AG09309 (cell line): Measurements from ENCODE around the gene TRIM67.

ENCODE experiments used
- DNase-seq: peaks from one replicate; pipeline ENCODE4 v3.0.0-alpha.2; 2010; ENCODE audit warnings: low read depth
- H3K4me3 ChIP-seq: 2 replicates; pipeline ENCODE4 v1.5.1; 2011; ENCODE audit warnings: mild to moderate bottlenecking, low read depth, low read length, moderate library complexity; ENCODE audit not compliant: control insufficient read depth
- CTCF ChIP-seq: IDR thresholded peaks from 2 replicates; pipeline ENCODE4 v1.5.1; 2011; ENCODE audit warnings: mild to moderate bottlenecking, low read depth, low read length, inconsistent platforms; ENCODE audit not compliant: insufficient read depth, control insufficient read depth; ENCODE audit errors: missing control alignments

The TRIM67 gene

GRCh38 chr1:231226156-231226555 is 64.3 kb downstream of the TRIM67 start:
- TF ChIP-seq CTCF = no peak
- H3K4me3 ChIP-seq = no peak overlapping the region
- DNase-seq = no peak

DNA sequence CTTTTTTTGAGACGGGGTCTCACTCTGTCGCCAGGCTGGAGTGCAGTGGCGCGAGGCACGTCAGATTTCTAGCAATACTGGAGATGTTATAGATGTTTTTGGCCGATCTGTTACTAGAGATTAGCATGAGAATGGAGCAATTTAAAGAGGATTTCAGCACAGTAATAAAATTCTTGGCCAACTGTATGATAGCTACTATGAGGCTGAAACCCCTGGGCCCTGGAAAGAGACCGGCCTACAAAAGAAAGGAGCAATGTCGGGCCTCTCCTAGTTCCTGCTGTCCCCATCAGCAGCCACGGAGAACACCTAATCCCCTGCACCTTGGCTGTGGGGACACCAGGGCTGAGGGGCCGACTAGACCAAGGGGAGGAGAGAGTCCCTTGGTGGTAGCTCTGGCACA is 69.7 kb downstream of the TRIM67 start:
- DNase-seq = no peak
- no peak for TF ChIP-seq CTCF
- no peak overlapping the region for H3K4me3 ChIP-seq

DNA sequence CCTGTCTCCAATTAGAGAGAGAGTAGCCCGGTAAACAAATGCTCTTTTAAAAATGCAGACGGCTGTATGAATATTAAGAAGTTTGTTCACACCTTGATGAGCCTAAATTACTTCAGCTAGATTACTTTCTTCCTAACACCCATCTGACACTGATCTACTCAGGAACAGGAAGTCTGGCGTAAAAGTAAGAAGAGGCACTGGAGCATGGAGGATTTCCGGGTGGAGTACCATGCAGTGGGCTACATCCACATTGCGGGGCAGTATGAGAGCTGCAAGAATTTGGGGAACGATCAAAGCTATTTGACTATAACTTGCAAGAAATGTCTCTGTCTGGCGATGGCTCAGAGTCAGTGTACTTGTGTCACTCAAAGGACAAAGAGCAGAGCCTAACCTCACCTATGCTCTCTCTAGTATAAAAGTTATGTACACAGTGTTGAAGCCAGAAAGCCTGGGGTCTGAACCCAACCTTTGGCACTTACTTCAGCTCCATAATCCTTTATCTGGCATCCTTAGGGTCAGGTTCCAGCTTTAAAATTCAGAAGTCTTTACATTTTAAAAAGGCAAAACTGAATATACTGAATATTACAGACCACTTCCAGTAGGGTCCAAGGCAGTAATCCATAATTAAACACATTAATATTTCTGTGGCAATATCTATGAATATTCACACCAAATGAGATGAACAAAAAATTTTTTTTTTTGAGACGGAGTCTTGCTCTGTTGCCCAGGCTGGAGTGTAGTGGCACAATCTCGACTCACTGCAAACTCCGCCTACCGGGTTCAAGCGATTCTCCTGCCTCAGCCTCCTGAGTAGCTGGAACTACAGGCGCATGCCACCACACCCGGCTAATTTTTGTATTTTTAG is 71.2 kb downstream of the TRIM67 start:
- no peak for TF ChIP-seq CTCF
- H3K4me3 ChIP-seq = no peak overlapping the region

DNA sequence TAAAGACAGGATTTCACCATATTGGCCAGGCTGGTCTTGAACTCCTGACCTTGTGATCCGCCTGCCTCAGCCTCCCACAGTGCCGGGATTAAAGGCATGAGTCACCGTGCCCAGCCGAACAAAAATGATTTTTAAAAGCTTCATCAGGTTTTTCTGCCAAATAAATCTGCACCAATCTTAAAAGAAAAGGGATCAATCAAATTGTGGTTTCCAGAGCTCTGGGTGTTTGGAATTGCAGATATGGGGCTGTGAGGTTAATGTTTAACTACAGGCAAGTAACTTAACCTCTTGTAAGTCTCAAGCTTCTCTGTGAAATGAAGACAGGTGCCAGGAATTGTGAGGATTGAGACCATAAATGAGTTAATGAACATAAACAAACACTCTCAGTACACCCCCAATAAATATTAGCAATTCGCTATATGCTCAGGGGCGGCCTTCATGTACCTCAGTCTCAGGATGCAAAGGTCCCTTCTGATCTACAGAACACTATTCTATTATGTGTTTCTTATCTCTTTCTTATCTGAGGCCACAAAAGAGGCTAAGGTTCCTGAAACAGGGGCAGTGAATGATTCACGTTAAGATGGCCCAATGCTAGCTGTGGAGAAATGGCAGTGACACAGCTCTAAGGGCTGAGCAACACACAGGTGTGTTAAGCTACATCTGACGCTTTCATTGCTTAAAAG is 72.0 kb downstream of the TRIM67 start:
- TF ChIP-seq CTCF = no peak

More for the DNA sequence above, 71.2 kb downstream of the TRIM67 start:
- DNase-seq = no peak

GRCh38 chr1:231234506-231234905 is 72.6 kb downstream of the TRIM67 start:
- DNase-seq = no peak
- H3K4me3 ChIP-seq = no peak overlapping the region
- TF ChIP-seq CTCF = no peak

More for the DNA sequence above, 72.0 kb downstream of the TRIM67 start:
- H3K4me3 ChIP-seq = no peak overlapping the region
- no peak for DNase-seq

DNA sequence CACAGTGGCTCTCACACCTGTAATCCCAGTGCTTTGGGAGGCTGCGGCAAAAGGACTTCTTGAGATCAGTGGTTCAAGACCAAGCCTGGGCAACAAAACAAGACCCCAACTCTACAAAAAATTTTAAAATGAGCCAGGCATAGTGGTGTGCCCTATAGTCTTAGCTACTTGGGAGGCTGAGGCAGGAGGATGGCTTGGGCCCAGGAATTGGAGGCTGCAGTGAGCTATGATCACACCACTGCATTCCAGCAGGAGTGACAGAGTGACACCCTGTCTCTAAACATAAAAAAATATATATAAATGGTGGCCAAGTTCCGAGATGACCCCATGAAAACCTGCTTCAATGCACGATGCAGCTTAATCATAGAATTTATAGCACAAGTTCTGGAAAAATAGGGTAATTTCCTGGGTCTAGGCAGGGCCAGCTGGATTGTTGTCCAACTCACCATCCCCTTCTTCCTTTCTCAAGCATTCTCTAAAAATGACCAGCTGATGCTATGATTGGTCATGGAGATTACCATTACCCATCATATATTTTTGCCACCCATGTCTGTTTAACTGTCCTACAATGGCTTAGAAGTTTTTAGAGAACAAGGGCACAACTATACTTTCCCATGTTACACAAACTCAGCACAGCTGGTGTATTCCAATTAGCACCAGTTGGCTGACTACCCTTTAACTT is 73.8 kb downstream of the TRIM67 start:
- DNase-seq = no peak
- no peak overlapping the region for H3K4me3 ChIP-seq
- no peak for TF ChIP-seq CTCF
